ENCODE data around the gene MTREX. TPM values are rescaled to one million over a fixed set of nuclear protein-coding genes. Genes with fewer than 3 reads are reported as not detected.

Gene MTREX
- total RNA-seq, 2 experiments from 2014 or later: 62.7 to 125 TPM

DNA sequence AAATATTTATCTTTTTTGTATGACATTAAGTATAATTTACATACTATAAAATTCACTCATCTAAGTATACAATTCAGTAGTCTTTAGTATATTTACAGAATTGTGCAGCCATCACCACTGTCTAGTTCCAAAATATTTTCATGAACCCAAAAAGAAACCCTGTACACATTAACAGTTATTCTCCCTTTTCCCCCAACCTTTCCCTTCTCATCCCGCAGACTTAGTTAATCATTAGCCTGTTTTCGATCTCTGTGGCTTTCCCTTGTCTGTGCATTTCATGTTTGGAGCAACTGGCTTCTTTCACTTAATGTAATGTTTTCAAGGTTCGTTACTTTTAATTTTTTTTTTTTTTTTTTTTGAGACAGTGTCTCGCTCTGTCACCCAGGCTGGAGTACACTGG, 37.5 kb downstream of the MTREX start:
- ChIA-PET CTCF (ENCODE audit: unreplicated experiment) (no interaction called here), POLR2A (no interaction called here)
- no TSS peak for BruUV-seq (replicated peaks)
- no peaks in the 10 kb centered on the region for H3K4me1 ChIP-seq (ENCODE audit: insufficient read depth, low read length, poor library complexity, severe bottlenecking)
- H3K36me3 ChIP-seq (ENCODE audit: insufficient read depth, low read length): peaks cover 96% of the 10 kb centered on the region
- H3K9me3 ChIP-seq (ENCODE audit: low read length): no peaks in the 10 kb centered on the region
- TF ChIP-seq, protein P1, sequence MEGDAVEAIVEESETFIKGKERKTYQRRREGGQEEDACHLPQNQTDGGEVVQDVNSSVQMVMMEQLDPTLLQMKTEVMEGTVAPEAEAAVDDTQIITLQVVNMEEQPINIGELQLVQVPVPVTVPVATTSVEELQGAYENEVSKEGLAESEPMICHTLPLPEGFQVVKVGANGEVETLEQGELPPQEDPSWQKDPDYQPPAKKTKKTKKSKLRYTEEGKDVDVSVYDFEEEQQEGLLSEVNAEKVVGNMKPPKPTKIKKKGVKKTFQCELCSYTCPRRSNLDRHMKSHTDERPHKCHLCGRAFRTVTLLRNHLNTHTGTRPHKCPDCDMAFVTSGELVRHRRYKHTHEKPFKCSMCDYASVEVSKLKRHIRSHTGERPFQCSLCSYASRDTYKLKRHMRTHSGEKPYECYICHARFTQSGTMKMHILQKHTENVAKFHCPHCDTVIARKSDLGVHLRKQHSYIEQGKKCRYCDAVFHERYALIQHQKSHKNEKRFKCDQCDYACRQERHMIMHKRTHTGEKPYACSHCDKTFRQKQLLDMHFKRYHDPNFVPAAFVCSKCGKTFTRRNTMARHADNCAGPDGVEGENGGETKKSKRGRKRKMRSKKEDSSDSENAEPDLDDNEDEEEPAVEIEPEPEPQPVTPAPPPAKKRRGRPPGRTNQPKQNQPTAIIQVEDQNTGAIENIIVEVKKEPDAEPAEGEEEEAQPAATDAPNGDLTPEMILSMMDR (conservative IDR thresholded peaks at IDR 0.05; ENCODE audit: low read length): no peak
- TF ChIP-seq EZH2phosphoT487 (IDR thresholded peaks at IDR 0.05; ENCODE audit: borderline replicate concordance, low read depth, low read length): no peak
- no peaks in the 10 kb centered on the region for H3K9me2 ChIP-seq (ENCODE audit: insufficient read depth, low read length)
- intact Hi-C loops (cut with micrococcal nuclease; ENCODE audit: unreplicated experiment): loop anchor here (2.0 kb wide), 1 partner anchor 345 kb away; no protein-coding TSS in a partner anchor
- no peak for DNase-seq (ENCODE audit: low spot score)
- no peaks in the 10 kb centered on the region; the same call in 1 of the 2 replicates for H4K20me1 ChIP-seq (ENCODE audit: insufficient read depth, low read length)
- H3K27ac ChIP-seq (ENCODE audit: low read depth, low read length, poor library complexity, severe bottlenecking): no peak overlapping the region
- H3K4me2 ChIP-seq (ENCODE audit: low read length): no peak overlapping the region
- no peak overlapping the region for H3K4me3 ChIP-seq (ENCODE audit: low read depth, low read length, poor library complexity, severe bottlenecking)
- no peak overlapping the region for H2AFZ ChIP-seq (ENCODE audit: low read length)
- H3K79me2 ChIP-seq (ENCODE audit: insufficient read depth, low read depth, low read length): peaks cover 7% of the 10 kb centered on the region; the same call in 1 of the 2 replicates

DNA sequence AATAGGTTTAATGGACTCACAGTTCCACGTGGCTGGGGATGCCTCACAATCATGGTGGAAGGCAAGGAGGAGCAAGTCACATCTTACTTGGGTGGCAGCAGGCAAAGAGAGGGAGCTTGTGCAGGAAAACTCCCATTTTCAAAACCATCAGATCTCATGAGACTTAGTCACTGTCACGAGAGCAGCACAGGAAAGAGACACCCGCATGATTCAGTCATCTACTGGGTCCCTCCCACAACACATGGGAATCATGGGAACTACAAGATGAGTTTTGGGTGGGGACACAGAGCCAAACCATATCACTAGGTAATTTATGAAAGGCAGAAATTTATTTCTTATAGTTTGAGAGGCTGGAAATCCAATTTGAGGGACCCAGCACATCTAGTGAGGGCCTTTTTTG, 40.0 kb downstream of the MTREX start:
- Histone ChIP-seq H3K9me3 (ENCODE audit: low read length) (no peaks in the 10 kb centered on the region), H4K20me1 (ENCODE audit: insufficient read depth, low read length) (no peaks in the 10 kb centered on the region; the same call in 1 of the 2 replicates), H2AFZ (ENCODE audit: low read length) (no peak overlapping the region), H3K79me2 (ENCODE audit: insufficient read depth, low read depth, low read length) (peaks cover 7% of the 10 kb centered on the region; the same call in 1 of the 2 replicates), H3K9me2 (ENCODE audit: insufficient read depth, low read length) (no peaks in the 10 kb centered on the region), H3K4me1 (ENCODE audit: insufficient read depth, low read length, poor library complexity, severe bottlenecking) (no peaks in the 10 kb centered on the region), H3K4me3 (ENCODE audit: low read depth, low read length, poor library complexity, severe bottlenecking) (no peak overlapping the region), H3K27ac (ENCODE audit: low read depth, low read length, poor library complexity, severe bottlenecking) (no peak overlapping the region), H3K4me2 (ENCODE audit: low read length) (no peak overlapping the region), H3K36me3 (ENCODE audit: insufficient read depth, low read length) (peaks cover 100% of the 10 kb centered on the region)
- ChIA-PET CTCF (ENCODE audit: unreplicated experiment) (no interaction called here), POLR2A (no interaction called here)
- TF ChIP-seq EZH2phosphoT487 (IDR thresholded peaks at IDR 0.05; ENCODE audit: borderline replicate concordance, low read depth, low read length): no peak
- TF ChIP-seq, protein P1 (conservative IDR thresholded peaks at IDR 0.05; ENCODE audit: low read length): no peak
- intact Hi-C loops (cut with micrococcal nuclease; ENCODE audit: unreplicated experiment): no loop called here
- BruUV-seq (replicated peaks): no TSS peak
- DNase-seq (ENCODE audit: low spot score): no peak

DNA sequence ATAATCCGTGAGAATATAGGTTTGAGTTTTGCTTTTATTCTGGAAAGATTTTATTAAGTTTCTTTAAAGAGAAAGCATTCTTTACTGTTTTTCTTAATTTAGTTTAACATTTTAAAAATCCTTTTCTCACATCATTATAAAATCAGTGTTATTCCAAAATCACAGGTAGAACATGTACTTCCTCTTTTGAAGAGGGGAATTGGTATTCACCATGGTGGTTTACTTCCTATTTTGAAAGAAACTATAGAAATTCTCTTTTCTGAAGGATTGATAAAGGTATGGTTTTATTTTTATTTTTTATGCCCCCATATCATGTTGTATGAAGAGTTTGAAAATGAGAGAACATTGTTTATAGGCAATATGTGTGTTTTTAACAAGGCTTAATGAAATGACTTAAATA, 43.0 kb downstream of the MTREX start:
- no peak for TF ChIP-seq EZH2phosphoT487 (IDR thresholded peaks at IDR 0.05; ENCODE audit: borderline replicate concordance, low read depth, low read length)
- TF ChIP-seq, protein P1 (conservative IDR thresholded peaks at IDR 0.05; ENCODE audit: low read length): no peak
- Histone ChIP-seq H4K20me1 (ENCODE audit: insufficient read depth, low read length) (no peaks in the 10 kb centered on the region; the same call in 1 of the 2 replicates), H3K4me1 (ENCODE audit: insufficient read depth, low read length, poor library complexity, severe bottlenecking) (no peaks in the 10 kb centered on the region), H3K27ac (ENCODE audit: low read depth, low read length, poor library complexity, severe bottlenecking) (no peak overlapping the region), H3K4me2 (ENCODE audit: low read length) (no peak overlapping the region), H3K79me2 (ENCODE audit: insufficient read depth, low read depth, low read length) (no peaks in the 10 kb centered on the region), H3K36me3 (ENCODE audit: insufficient read depth, low read length) (peaks cover 99% of the 10 kb centered on the region), H2AFZ (ENCODE audit: low read length) (no peak overlapping the region), H3K9me2 (ENCODE audit: insufficient read depth, low read length) (no peaks in the 10 kb centered on the region), H3K9me3 (ENCODE audit: low read length) (no peaks in the 10 kb centered on the region), H3K4me3 (ENCODE audit: low read depth, low read length, poor library complexity, severe bottlenecking) (no peak overlapping the region)
- CTCF ChIA-PET (ENCODE audit: unreplicated experiment): no interaction called here
- POLR2A ChIA-PET: no interaction called here
- DNase-seq (ENCODE audit: low spot score): no peak
- BruUV-seq (replicated peaks): no TSS peak
- intact Hi-C loops (cut with micrococcal nuclease; ENCODE audit: unreplicated experiment): no loop called here
